ENCODE results near the gene PHLDA2.
"Not testable (repeated sequence)": the region's sequence is repeated elsewhere in the genome, so short reads cannot be mapped to it uniquely, and the experiment has no call there.

The PHLDA2 gene

DNA sequence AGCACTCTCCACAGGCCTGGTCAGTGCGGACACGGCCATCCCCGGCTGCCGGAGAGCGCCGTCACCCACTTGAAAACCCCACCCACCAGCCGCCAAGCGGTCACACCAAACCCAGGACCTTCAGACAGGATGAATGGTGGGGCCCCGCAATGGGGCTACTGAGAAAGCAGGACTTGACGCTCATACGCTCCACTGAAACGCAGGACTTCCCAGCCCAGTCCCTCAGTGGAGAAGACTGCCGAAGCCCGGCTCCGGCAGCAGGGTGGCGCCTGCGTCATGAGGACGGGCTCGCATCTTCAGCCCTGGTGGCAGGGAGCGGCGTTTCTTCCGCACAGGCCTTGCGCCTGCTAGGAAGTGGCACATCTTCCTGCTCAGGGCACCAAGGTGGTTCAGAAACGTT is 15.3 kb upstream of the PHLDA2 start:
- no peak for DNase-seq

DNA sequence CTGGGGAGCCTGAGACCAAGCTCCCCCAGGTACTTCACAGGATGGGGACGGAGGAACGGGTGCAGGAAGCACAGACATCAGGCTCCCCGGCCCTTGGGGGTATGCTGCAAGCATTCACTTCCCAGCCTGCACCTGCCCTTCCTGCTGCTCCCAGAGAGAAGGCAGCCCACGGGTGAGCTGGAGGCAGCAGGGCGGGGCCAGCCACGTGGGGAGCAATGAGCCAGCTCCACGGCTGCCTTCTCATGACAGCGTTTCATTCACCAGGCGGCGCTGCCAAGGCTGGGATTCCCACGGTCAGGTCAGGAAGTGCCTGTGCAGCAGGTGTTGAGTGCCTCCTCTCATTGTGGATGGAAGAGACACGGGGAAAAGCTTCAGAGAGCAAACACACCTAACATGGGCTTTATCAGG is 14.5 kb upstream of the PHLDA2 start:
- no peak for DNase-seq

DNA sequence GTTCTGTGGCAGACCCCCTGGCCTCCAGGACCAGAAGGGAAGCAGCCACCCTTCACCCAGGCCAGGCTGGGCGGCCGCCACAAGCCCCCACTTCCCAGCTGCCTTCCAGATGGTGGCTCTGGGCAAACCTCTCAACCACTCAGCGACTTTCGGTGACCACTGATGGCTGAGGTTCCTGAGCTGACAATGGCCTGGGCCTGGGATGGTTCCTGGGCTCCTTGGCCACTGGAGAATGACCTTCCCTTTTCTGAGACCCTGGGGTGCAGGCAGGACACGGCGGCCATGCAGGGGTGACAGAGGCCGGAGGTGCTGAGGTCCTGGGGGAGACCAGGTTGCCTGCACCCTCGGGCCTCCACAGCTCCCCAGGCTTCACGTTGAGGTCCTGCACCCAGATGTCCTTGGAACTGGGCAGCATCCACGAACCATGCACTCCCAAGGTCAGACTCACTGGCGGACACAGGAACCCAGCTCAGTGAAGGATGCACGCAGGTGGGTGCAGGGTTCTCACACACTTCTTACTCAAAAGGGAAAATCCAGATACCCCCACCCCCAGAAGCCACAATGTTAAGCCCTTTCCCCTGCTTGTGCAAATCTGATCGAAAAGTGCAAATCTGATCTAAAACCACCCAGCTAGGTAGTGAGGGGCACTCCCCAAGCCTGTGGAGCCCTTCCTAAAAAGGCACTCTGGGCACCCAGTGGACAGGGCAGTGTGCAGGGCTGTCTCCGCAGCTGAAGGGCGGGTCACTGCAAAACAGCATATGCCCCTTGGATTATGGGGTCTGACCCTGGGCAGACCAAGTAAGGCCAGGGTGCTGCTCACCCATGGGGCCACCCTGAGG is 13.9 kb upstream of the PHLDA2 start:
- no peak for DNase-seq

DNA sequence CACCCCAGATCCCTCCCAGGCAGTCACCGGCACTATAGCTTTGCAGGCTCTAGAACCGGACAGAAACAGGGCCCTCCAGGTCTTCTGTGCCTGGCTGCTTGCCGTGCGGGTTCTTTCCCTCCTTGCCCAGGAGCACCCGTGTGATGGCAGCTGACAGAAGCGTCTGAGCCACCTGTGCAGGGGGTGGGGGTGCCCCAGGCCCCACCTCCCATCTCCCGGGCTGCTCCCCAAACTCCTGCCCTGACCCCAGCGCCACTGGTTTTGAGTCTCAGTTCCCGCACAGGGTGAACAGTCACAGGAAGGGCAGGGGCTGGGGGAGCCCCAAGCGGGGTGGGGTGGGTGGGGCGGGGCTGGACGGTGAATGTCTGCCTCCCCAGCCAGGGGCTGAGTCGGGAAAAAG is 13.2 kb upstream of the PHLDA2 start:
- DNase-seq, result no peak

DNA sequence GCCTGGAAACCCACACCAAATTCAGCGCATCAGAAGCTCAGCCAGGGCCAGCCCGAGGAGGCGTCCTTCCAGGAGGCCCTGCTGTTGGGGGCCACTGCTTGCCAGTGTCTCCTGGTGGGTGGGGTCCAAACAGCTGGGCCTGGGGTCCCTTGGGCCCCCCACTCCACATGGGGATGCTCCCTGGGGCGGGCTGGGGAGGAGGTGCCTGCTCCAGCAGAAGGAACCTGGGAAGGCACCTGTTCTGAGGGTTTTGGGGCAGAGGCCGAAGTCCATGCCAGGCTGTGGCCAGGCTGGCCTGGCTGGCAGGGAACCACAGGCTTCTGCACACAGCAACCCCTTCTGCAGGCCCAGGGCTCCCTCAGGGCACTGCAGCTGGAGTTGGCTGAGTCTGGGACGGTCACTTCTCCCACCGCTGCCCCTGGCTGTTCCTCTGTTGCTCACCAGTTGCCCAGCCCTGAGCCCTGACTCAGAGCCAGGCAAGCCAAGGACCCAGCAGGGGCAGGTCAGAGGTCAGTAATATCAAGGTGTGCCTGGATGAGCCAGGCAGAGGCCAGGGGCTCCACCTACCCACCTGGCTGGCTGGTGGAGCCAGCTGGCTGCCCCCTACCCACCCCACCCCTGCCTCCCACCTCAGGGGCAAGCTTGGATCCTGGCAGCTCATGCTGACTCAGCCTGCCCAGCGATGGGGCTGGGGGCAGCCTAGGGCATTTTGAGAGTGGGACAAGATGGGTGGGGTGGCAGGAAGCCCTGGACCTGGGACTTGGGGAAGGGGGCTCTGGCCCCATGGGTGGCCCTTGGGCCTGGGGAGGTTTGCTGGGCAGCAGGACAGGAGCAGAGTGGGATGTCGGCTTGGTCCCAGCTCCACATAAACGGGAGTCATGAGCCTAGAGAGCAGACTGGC is 12.0 kb upstream of the PHLDA2 start:
- DNase-seq, result no peak

DNA sequence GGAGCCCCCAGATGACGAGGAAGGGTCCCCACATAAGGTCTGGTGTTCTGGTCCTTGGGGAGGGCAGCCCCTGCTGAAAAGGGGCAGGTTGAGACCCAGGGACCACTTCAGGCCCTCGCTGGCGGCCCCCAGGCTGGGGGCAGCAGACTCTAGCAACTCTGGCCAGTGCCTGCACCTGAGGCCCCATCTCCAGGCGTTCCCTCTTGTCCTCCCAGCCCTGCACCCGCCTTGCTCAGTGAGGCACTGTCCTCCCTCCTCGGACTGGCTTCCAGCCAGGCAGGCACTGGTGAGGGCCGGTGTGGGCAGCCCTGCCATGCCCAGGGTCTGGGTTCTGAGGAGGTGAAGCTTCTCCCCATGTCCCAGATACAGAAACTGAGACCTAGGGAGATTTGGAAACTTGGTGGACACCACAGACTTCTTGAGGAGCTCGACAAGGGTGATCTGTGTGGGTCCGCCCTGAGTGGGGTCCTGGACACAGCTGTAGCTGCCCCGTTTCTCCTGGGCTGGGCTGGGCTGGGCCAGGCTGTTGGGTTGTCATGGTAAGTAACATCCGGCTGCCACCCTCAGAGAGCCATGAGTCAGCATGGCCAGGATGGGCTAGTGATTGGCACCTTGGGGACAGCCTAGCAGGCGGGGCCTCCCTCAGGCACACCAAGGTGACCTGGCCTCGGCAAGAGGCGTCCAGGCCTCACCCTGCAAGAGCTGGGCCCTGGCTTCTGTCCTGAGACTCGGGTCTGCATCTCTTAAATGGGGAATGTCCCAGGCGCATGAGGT is 11.1 kb upstream of the PHLDA2 start:
- DNase-seq, result no peak

DNA sequence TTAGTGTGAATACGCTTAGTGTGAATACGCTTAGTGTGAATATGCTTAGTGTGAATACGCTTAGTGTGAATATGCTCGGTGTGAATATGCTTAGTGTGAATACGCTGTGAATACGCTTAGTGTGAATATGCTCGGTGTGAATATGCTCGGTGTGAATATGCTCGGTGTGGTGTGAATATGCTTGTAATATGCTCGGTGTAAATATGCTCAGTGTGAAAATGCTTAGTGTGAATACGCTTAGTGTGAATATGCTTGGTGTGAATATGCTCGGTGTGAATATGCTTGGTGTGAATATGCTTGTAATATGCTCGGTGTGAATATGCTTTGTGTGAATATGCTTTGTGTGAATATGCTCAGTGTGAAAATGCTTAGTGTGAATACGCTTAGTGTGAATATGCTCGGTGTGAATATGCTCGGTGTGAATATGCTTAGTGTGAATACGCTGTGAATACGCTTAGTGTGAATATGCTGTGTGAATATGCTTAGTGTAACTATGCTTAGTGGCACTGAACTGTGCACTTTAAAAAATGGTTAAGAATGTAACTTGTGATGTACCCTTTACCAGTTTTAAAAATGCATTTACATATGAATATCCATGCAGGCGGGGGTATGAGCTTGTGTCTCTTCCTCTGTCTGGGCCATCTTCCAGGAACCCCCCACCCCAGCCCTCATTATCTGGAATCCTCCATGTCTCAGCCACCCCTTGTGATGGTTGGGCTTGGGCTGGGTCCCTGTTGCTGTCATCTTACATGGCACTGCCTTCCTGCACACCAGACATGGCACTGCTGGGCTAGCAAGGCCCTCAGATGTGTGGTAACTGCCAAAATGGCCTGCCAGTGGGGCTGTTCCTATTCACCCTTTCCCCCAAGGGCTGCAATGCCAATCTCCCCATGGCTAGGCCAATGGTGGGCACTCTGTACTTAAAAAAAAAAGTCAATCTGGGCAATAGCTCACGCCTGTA is 9.5 kb upstream of the PHLDA2 start:
- DNase-seq, result not testable (repeated sequence)

DNA sequence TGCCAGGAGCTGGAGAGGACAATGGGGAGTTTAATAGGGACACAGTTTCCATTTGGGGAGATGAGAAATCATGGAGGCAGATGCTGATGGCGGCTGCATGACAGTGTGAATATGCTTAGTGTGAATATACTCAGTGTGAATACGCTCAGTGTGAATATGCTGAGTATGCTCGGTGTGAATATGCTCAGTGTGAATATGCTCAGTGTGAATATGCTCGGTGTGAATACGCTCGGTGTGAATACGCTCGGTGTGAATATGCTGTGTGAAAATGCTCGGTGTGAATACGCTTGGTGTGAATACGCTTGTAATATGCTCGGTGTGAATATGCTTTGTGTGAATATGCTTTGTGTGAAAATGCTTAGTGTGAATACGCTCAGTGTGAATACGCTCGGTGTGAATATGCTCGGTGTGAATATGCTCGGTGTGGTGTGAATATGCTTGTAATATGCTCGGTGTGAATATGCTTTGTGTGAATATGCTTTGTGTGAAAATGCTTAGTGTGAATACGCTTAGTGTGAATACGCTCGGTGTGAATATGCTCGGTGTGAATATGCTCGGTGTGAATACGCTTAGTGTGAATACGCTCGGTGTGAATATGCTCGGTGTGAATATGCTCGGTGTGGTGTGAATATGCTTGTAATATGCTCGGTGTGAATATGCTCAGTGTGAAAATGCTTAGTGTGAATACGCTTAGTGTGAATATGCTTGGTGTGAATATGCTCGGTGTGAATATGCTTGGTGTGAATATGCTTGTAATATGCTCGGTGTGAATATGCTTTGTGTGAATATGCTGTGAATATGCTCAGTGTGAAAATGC is 8.6 kb upstream of the PHLDA2 start:
- not testable (repeated sequence) for DNase-seq

DNA sequence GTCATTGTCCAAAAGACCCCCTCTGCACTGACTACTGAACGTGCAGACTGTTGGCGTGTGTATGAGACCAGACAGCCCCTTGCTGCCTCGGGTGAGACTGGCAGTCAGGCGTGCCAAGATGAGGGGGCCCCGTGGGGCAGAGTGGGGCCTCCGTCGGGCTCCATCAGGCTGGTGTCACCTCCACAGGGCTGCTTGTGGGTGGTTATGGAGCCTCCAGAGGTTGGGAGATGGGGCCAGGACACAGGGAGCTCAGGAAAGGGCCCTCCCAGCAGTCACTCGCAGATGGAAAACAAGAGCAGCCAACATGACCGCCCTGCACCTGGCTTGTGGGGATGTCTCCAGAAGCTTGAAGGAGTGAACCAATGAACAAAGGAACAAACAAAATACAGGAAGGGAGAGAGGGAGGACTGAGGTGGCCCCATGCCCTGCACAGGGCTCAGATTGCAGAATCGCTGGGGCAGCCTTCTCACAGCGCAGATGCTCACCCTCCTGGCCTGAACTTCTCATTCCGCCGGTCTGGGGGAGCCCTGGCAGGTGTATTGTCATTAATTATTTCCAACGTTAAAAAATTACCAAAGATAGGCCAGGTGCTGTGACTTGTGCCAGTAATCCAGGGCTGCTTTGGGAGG is 5.5 kb upstream of the PHLDA2 start:
- no peak for DNase-seq

DNA sequence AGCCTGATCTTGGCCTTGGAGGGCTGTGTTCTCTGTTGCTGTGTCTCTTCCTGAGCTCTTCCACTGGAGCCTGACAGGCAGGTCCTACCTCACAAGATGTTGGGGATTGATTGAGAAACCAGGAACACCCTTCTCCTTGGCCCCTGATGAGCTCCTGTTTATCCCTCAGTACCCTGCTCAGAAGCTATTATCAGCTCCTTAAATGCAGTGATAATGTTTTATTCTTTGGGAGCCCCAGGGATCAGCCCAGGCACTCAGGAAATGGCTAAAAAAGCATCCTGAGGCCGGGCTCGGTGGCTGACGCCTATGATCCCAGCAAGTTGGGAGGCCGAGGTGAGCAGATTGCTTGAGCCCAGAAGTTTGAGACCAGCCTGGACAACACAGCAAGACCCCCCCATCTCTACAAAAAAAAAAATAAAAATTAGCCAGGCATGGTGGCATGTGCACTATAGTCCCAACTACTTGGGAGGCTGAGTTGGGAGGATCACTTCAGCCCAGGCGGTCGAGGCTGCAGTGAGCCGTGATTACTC is 4.9 kb upstream of the PHLDA2 start:
- DNase-seq, result no peak

DNA sequence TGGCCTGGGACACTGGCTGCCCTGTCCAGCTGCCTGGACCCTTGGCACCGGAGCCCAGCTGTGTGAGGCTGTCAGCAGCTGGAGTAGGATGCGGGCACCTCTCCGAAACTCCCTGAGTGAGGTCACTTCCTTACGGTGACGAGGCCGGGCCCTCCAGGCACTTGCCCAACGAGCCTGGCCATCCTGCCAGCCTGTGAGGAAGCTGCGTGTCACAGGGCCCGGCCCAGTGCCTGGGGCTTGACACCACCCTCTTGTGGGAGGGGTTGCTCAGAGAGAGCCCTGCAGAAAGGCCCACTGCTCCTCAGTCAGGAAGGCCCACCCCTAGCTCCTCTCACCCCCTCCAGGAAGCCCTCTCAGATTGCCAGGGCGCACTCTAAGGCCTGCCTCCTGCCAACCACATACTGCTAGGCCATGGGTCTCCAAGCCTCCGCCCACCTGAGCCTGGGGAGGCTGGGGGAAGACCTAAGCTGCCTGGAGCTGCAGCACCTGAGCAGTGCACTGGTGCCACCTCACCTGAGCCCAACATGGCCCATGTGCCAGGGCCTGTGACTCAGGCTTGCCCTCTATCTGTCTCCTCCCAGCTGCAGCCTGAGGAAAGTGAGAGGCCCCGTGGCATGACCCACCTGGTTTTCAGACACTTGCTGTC is 4.3 kb upstream of the PHLDA2 start:
- peak; percentile 78 for DNase-seq

DNA sequence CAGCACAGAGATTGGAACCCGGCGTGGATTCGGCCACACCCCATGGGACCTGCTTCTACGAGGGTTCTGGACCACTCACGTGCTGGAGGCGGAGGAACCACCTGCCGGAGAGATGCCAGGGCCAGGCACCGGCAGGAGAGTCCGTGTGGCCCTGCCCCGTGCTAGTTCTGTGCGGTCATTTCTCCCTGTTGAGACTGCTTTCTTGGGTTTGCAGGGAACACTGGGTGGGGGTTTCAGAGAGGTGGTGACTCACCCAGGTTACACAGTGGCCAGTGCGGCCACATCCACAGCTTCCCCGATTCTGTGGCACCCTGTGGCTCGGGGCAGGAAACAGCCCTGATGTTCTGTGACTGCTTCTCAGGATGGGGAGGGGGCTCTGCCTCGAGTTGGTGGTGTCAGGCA is 3.6 kb upstream of the PHLDA2 start:
- no peak for DNase-seq

DNA sequence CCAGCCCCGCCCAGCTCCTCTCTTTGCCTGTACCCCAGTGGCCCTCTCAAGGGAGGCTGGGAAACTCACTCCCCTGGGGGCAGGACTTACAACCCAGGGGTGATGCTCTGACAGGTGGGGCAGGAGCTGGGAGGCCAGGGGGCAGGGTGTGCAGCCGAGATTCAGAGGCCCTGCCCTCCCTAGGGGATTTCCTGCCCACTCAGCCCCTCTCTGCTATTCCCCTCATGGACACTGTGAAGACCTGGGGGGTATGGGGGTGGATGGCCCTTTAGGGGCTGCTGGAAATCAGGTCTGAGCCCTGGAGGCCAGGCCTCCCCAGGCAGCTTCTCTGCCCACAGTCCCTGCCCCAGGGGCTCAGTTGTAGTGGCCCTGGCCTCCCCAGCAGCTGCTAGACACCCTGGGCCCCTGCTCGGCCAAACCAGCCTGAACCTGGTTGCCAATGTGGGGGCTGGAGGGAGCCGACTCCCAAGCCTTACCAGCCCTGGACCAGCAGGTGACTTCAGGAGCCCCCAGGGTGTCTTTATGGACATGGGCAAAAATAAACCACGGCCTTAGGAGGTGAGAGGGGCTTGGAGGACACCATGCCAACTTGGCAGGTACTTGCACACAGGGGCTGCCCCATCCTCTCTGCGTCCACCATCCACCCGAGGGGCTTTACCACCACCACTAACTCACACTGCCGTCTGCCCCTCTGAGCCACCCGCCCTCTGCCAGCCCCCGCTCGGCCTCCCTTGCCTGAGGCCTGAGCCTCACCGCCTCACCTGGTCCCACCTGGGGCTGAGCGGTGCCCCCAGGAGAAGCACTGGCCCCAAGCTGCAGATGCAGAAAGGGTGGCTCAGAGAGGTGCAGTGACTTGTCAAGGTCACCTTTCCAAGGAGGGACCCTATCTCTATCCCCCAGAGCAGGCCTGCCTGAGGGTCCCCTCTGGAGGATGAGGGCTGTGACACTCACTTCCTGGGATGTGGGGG is 2.8 kb upstream of the PHLDA2 start:
- DNase-seq, result no peak

DNA sequence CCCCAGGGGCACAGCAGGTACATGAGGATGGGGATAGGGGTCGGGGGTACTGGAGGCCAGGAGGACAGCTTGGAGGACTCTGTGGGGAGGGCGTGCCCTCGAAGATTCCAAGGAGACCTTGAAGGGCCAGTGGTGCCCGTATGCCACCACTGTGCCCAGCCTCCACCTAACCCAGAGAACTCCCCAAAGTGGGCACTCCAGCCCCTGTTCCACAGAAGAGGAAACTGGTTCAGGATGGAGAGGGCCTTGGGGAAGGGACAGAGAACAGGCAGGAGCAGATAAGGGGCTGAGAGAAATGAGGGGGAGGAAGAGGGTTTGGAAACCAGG is 2.2 kb upstream of the PHLDA2 start:
- no peak for DNase-seq

DNA sequence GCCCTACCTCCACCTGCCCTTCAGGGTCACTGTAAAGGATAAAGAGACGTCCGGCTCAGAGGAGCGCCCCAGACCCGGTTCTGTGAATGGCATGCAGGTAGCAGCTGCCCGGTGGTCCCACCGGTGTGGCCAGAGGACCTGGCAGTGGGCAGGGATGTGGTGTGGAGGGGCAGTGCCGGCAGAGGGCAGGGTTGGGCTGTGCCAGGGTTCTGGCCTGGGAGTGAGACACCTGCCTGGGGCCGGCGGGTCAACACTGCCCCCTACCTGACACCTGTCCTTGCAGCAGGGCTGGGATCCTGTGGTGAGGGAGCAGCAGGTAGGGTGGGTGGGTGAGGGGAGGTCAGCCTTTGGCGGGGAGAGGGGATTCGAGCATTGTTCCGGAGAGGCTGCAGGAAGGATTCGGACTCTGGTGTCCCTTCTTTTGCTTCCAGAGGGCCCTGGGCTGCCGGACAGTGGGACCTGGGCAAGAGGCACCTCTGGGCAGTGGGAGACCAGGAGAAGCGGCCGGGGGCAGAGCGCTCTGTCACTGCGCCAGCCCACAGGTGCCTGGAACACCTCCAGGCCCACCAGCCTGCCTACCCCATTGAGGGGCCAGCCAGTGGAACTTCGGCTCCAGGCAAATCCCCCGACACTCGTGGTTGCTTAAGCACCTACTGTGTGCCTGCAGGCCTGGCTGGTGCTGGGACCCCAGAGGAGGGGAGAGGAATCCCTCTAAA is 1.6 kb upstream of the PHLDA2 start:
- DNase-seq, result no peak

DNA sequence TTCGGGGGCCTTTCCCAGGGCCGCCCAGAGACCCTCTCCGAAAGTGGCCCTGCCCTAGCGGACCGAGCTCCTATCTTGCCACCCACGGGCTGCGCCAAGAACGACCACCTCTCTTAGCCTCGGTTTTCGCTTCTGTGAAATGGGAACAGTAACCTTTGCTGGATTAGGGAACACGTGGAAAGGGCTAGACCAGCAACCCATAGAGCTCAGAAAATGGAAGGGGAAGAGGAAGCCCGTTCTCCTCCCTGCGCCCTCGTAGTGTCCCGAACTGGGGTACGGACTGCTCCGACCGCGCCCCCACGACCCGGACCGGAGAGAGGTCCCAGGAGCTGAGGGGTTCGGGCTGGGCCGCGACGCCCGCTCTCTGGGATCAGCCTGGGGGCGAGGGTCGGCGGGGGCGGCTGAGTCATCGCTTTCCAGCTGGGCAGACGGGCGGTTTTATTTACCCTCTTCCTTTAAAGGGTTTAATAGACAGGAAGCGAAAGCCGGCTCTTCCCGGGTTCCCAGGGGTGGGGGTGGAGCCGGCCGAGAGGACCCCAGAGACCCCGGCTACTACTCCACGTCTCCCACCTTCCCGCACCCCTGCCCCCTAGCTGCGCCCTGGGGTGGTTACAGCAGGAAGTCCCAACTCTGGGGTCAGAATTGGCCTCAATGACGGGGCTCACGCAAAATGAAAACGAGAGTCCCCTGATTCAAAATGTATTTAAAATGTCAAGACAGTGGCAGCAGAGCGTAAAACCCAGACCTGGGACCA is 907 bp upstream of the PHLDA2 start:
- DNase-seq, result no peak

DNA sequence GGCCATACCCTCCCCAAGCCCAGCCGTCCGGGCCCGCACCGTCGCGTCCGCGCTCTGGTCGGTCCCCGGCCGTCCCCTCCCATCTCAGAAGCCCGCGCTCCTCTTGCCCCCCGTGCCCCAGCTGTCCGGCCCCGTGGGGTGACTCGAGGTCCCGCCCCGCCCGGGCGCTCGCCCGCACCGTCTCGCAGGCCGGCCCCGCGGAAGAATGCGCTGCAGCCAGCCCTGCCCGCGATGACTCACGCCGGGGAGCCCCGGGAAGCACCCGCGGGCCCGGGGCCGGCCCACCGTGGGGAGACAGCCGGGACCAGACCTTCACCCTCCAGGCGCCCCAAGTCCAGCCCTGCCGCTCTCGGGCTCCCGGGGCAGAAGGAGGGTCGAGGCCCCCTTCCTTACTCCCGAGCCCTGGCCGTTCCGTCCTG is 320 bp upstream of the PHLDA2 start:
- no peak for DNase-seq
